DND-41 (cell line): ENCODE results near the gene BLVRA.

Experiments used
- CTCF ChIP-seq: IDR thresholded peaks from 2 replicates; pipeline ENCODE4 v1.5.1; 2012; ENCODE audit warnings: borderline replicate concordance, low read length, moderate library complexity, mild to moderate bottlenecking; ENCODE audit not compliant: poor library complexity, severe bottlenecking; ENCODE audit errors: extremely low read depth
- EZH2 ChIP-seq: IDR thresholded peaks from 3 replicates; pipeline ENCODE4 v1.6.1; 2012; ENCODE audit warnings: borderline replicate concordance, low read depth, mild to moderate bottlenecking, moderate library complexity, low read length, inconsistent platforms; ENCODE audit not compliant: severe bottlenecking

GRCh38 chr7:43729924-43730248 is 28.6 kb upstream of the BLVRA start:
- no peak for TF ChIP-seq CTCF
- TF ChIP-seq EZH2 = no peak
